Activated CD4-positive, CD25-positive, alpha-beta regulatory T cell (primary cell): ENCODE measurements around the gene GLCE.
"Not testable (repeated sequence)": the region's sequence is repeated elsewhere in the genome, so short reads cannot be mapped to it uniquely, and the experiment has no call there.

ENCODE experiments used
- DNase-seq, 4 experiments: peaks; one replicate each; lab custom pipeline; 2025; lab: John Stamatoyannopoulos, UW

GLCE gene

GRCh38 chr15:69275074-69275670 lies 114.7 kb downstream of the GLCE start:
- no peak for DNase-seq

GRCh38 chr15:69275933-69276560 lies 115.6 kb downstream of the GLCE start:
- DNase-seq: no peak

- DNase-seq: no peak
Observed at GRCh38 chr15:69277316-69277715, 116.9 kb downstream of the GLCE start.

GRCh38 chr15:69279636-69280035 lies 119.2 kb downstream of the GLCE start:
- no peak for DNase-seq

GRCh38 chr15:69280783-69281182 lies 120.3 kb downstream of the GLCE start:
- no peak for DNase-seq

GRCh38 chr15:69282104-69282743 lies 121.8 kb downstream of the GLCE start:
- DNase-seq: no peak

- DNase-seq: no peak
Observed at GRCh38 chr15:69285834-69286233, 125.4 kb downstream of the GLCE start.

- no peak for DNase-seq
Observed at GRCh38 chr15:69288011-69288410, 127.6 kb downstream of the GLCE start.

GRCh38 chr15:69288531-69289341 lies 128.3 kb downstream of the GLCE start:
- no peak for DNase-seq

- DNase-seq: no peak
Observed at GRCh38 chr15:69289342-69290146, 129.1 kb downstream of the GLCE start.

- no peak for DNase-seq
Observed at GRCh38 chr15:69290346-69291164, 130.1 kb downstream of the GLCE start.

GRCh38 chr15:69291651-69292050 lies 131.2 kb downstream of the GLCE start:
- DNase-seq: not testable (repeated sequence)

GRCh38 chr15:69292826-69293420 lies 132.5 kb downstream of the GLCE start:
- DNase-seq: no peak

GRCh38 chr15:69293741-69294615 lies 133.5 kb downstream of the GLCE start:
- no peak for DNase-seq

- no peak for DNase-seq
Observed at GRCh38 chr15:69296606-69297005, 136.2 kb downstream of the GLCE start.

GRCh38 chr15:69297642-69298353 lies 137.4 kb downstream of the GLCE start:
- DNase-seq: no peak

GRCh38 chr15:69298354-69298696 lies 137.9 kb downstream of the GLCE start:
- no peak for DNase-seq

GRCh38 chr15:69298697-69299441 lies 138.4 kb downstream of the GLCE start, which contains the start of gene PAQR5:
TSS of gene PAQR5 (plus strand) at chr15:69298912. CDS start at chr15:69360081, 61,169 bp downstream.
- DNase-seq: no peak
